ENCODE results near the gene ARID4B. TPM values are rescaled to one million over a fixed set of nuclear protein-coding genes. Genes with fewer than 3 reads are reported as not detected.
"Not testable (repeated sequence)": the region's sequence is repeated elsewhere in the genome, so short reads cannot be mapped to it uniquely, and the experiment has no call there.

The ARID4B gene
- total and polyA plus RNA-seq, 2 donors (not counting 3 experiments of a cell fraction or from before 2014, with no cell fraction given), result 6.7 to 40.7 TPM

DNA sequence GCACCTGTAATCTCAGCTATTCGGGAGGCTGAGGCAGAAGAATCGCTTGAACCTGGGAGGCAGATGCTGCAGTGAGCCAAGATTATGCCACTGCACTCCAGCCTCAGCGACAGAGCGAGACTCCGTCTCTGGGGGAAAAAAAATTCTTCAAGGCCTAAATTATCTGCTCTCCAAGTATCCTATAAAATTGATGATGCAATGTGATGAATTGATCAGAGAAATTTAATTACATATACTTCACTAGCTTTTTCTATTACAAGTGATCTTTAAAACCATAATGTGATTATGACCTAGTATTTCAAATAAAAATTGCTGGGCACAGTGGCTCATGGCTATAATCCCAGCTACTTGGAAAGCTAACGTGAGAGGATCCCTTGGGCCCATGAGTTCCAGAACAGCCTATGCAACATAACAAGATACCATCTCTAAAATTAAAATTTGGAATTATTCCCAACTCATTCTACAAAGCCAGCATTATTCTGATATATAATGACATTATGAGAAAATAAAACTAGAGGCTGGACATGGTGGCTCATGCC, 43.7 kb downstream of the ARID4B start:
- CTCF ChIA-PET, result no interaction called here
- Histone ChIP-seq H3K27ac (ENCODE audit: insufficient read depth, low read depth, low read length) (no peak overlapping the region), H3K79me2 (ENCODE audit: control insufficient read depth, insufficient read depth, low read length) (peaks cover 90% of the 10 kb centered on the region), H3K4me2 (ENCODE audit: insufficient read depth, low read length) (no peak overlapping the region), H3K4me3 (replicated peaks in 1 of 3; ENCODE audit: insufficient read depth in 1 of 3, low read depth in 1 of 3, low read length in 3 of 3) (no peak overlapping the region), H4K20me1 (replicated peaks; ENCODE audit: control insufficient read depth, extremely low read depth, insufficient read depth, low read length) (peaks cover 23% of the 10 kb centered on the region), H3K27me3 (ENCODE audit: control insufficient read depth in 2 of 2, insufficient read depth in 2 of 2, low read length in 2 of 2) (no peaks in the 10 kb centered on the region), H3K9me1 (replicated peaks; ENCODE audit: control insufficient read depth, extremely low read depth, insufficient read depth, low read length) (peaks cover 5% of the 10 kb centered on the region), H3K9ac (replicated peaks; ENCODE audit: extremely low read depth, insufficient read depth, low read length) (no peak overlapping the region), H2AFZ (ENCODE audit: low read depth, low read length) (no peak overlapping the region), H3K4me1 (ENCODE audit: control insufficient read depth, extremely low read depth, insufficient read depth, low read length) (no peaks in the 10 kb centered on the region), H3K9me3 (replicated peaks; ENCODE audit: control insufficient read depth, insufficient read depth, low read length) (no peaks in the 10 kb centered on the region), H3K36me3 (ENCODE audit: control insufficient read depth in 2 of 2, extremely low read depth in 1 of 2, insufficient read depth in 2 of 2, low read length in 2 of 2) (no peaks in the 10 kb centered on the region)
- no peak for TF ChIP-seq POLR2AphosphoS5 (IDR thresholded peaks at IDR 0.05; ENCODE audit: insufficient read depth, low read depth, low read length)
- TF ChIP-seq, protein P1, sequence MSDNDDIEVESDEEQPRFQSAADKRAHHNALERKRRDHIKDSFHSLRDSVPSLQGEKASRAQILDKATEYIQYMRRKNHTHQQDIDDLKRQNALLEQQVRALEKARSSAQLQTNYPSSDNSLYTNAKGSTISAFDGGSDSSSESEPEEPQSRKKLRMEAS (IDR thresholded peaks at IDR 0.05; ENCODE audit: insufficient read depth, insufficient read length), result no peak
- TF ChIP-seq GATA2 (IDR thresholded peaks at IDR 0.05; ENCODE audit: insufficient read depth, insufficient read length, low read depth, low read length), result no peak
- TF ChIP-seq, protein P2, sequence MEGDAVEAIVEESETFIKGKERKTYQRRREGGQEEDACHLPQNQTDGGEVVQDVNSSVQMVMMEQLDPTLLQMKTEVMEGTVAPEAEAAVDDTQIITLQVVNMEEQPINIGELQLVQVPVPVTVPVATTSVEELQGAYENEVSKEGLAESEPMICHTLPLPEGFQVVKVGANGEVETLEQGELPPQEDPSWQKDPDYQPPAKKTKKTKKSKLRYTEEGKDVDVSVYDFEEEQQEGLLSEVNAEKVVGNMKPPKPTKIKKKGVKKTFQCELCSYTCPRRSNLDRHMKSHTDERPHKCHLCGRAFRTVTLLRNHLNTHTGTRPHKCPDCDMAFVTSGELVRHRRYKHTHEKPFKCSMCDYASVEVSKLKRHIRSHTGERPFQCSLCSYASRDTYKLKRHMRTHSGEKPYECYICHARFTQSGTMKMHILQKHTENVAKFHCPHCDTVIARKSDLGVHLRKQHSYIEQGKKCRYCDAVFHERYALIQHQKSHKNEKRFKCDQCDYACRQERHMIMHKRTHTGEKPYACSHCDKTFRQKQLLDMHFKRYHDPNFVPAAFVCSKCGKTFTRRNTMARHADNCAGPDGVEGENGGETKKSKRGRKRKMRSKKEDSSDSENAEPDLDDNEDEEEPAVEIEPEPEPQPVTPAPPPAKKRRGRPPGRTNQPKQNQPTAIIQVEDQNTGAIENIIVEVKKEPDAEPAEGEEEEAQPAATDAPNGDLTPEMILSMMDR (IDR thresholded peaks at IDR 0.05; ENCODE audit: extremely low read depth in 1 of 2, insufficient read depth in 1 of 2, low read depth in 1 of 2, low read length in 2 of 2), result no peak
- TF ChIP-seq EZH2 (IDR thresholded peaks at IDR 0.05; ENCODE audit: borderline replicate concordance, low read depth, low read length, severe bottlenecking), result no peak
- TF ChIP-seq POLR2A (IDR thresholded peaks at IDR 0.05; ENCODE audit: low read depth, low read length), result no peak
- no peak for TF ChIP-seq FOS (IDR thresholded peaks at IDR 0.05; ENCODE audit: borderline replicate concordance, insufficient read depth, low read length)
- TF ChIP-seq JUN (IDR thresholded peaks at IDR 0.05; ENCODE audit: borderline replicate concordance, insufficient read depth, insufficient read length, low read depth), result no peak
- TF ChIP-seq MYC (IDR thresholded peaks at IDR 0.05; ENCODE audit: low read depth, low read length), result no peak
- no peak for DNase-seq (ENCODE audit: low read depth, low spot score)
- FAIRE-seq, result no peak
- intact Hi-C loops (cut with micrococcal nuclease), result no loop called here
- dilution Hi-C loops (cut with MboI; ENCODE audit: extremely low pct_ligation_motif_present, low sequenced_read_pairs), result no loop called here
- POLR2A ChIA-PET, result no interaction called here
- no TSS peak for BruUV-seq (replicated peaks)

DNA sequence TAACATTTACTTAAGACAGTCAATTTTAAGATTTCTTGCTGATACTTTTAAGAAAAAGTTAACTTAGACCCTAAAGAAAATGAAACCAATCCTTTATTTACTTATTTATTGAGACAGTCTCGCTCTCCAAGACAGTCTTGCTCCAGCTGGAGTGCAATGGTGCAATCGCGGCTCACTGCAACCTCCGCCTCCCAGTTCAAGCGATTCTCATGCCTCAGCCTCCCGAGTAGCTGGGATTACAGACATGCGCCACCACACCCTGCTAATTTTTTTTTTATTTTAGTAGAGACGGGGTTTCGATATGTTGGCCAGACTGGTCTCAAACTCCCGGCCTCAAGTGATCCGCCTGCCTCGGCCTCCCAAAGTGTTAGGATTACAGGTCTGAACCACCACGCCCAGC, 44.3 kb downstream of the ARID4B start:
- intact Hi-C loops (cut with micrococcal nuclease); H3K4me3 ChIP-seq (replicated peaks in 1 of 3; ENCODE audit: insufficient read depth in 1 of 3, low read depth in 1 of 3, low read length in 3 of 3); DNase-seq (ENCODE audit: low read depth, low spot score); H3K27me3 ChIP-seq (ENCODE audit: control insufficient read depth in 2 of 2, insufficient read depth in 2 of 2, low read length in 2 of 2); H3K27ac ChIP-seq (ENCODE audit: insufficient read depth, low read depth, low read length); FAIRE-seq; H3K4me2 ChIP-seq (ENCODE audit: insufficient read depth, low read length); H3K4me1 ChIP-seq (ENCODE audit: control insufficient read depth, extremely low read depth, insufficient read depth, low read length); H3K9ac ChIP-seq (replicated peaks; ENCODE audit: extremely low read depth, insufficient read depth, low read length); POLR2A ChIA-PET; dilution Hi-C loops (cut with MboI; ENCODE audit: extremely low pct_ligation_motif_present, low sequenced_read_pairs); CTCF ChIA-PET; H3K9me1 ChIP-seq (replicated peaks; ENCODE audit: control insufficient read depth, extremely low read depth, insufficient read depth, low read length); H2AFZ ChIP-seq (ENCODE audit: low read depth, low read length); H3K9me3 ChIP-seq (replicated peaks; ENCODE audit: control insufficient read depth, insufficient read depth, low read length); BruUV-seq (replicated peaks); H3K36me3 ChIP-seq (ENCODE audit: control insufficient read depth in 2 of 2, extremely low read depth in 1 of 2, insufficient read depth in 2 of 2, low read length in 2 of 2): not testable (repeated sequence)
- peaks cover 91% of the 10 kb centered on the region for H3K79me2 ChIP-seq (ENCODE audit: control insufficient read depth, insufficient read depth, low read length)
- H4K20me1 ChIP-seq (replicated peaks; ENCODE audit: control insufficient read depth, extremely low read depth, insufficient read depth, low read length), result peaks cover 19% of the 10 kb centered on the region
